ENCODE results near the gene KRTAP12-2.

The KRTAP12-2 gene

DNA sequence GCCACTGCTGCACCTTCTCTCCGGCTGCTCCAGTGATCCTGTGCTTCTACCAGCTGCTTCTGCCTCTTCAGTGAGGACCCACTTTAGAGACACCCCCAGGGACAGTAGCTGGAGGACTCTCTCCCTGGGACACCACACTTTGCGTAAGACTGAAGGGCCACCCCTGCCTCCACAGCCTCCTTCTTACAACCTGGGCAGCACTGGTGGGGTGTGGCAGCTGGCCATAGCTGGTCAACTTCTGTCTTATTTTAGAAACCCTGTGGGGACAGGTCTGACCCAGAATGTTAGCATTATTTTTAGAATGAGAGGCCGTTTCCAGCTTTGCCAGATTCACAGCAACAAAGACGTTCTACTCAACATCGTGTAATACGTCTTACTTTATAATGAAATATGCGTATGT is 41.0 kb downstream of the KRTAP12-2 start:
- DNase-seq, result no peak

DNA sequence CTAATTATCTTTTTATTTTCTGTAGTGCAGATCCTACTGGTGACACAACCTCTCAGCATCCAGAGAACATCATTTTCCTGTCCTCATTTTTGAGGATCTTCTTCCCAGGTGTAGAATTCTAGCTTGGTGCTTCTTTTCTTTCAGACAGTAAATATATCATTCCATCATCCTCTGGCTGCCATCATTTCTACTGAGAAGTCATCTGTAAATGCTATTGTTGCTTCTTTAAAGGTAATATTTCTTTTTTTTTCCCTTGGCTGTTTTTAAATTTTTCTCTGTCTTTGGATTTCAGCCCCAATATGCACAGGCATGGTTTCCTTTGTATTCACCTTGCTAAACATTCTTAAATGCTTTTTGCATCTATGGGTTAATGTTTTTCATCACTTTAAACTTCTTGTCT is 43.2 kb downstream of the KRTAP12-2 start:
- no peak for DNase-seq

DNA sequence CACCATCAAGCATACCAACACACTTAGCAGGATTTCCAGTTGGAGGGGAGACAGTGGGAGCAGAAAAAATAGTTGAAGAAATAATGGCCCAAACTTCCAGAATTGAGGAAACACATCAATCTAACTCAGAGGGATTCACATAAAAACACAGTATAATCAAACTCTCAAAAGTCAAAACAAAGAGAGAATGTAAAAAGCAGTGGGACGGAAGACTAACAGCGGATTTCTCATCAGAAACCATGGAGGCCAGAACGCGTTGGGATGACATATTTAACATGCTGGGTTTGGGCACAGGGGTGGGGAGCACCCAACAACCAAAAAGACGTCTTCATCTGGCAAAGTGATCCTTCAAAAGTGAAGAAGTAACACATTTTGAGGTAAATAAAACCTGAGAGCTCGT is 46.8 kb downstream of the KRTAP12-2 start:
- DNase-seq, result no peak

DNA sequence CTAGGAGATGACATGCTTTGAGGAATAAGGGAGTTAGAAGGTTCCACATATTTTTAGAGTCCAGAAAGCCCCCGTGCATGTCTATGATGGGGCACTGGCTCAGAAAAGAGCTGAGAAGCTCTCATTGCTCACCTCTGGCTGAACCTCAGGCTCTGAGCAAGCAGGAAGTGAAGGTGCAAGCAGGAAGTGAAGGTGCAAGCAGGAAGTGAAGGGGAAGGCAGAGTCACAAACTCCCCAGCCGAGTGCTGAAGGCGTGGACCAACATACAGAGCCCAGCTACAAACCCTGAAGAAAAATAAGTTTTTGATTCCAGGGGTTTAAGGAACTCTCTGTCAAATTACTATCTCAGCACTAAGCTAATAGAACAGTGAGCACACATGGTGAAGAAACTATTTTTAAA is 47.8 kb downstream of the KRTAP12-2 start:
- DNase-seq, result peak; percentile 28 to 57

DNA sequence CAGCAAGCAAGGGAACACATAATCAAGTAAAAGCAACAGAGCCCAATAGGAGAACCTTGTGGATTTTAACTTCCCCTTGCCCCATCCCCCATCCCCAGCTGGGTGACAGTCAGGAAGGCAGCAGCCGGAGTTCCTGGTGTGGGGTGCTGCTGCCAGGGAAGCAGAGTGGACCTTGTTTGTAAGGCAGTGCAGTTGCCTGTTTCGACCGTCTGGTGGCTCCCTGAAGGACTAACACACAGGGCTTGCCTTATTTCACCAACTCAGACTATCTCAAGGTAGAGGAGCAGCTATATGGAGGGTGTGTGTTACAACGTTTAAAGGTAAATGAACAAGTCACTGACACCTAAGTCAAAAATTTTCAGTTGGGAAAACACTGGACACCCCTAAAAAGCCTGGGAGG is 48.2 kb downstream of the KRTAP12-2 start:
- DNase-seq, result no peak

DNA sequence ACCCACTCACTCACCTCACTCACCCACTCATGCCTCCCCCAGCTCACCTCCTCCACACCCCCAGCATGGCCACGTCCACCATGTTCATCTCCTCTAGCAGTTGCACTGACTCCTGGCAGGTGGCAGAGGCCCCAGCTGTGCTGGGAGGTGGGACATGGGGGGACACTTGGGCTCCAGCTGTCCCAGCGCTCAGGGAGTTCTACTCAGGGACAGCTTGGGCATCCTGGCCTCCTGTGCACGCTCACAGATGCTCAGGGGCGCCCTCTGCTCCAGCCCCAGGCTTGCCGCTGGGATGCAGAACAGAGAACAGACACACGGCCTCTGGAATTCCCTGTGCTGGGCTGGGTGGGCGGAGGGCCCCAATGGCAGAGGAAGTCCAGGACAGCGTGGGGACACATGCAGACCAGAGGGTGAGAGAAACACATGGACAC is 49.6 kb downstream of the KRTAP12-2 start:
- DNase-seq, result no peak

DNA sequence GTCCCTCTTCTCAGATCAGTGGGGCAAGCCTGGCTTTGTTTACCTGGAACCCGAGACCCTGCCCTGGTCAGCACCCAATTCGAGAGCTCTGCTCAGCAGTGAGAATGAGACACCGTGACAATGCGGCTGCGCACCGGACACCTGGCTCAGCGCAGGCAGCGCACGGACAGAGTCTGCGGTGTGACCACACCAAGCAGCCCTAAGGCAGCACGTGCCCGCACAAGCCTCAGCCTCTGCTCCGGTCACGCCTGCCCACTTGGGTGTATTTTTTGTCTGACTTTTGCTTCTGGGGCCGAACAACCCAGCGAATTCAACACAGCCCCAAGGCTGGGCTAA is 50.2 kb downstream of the KRTAP12-2 start:
- DNase-seq, result no peak

All from stimulated activated CD4-positive, alpha-beta T cell treated with anti-CD3 and anti-CD28 coated beads, Interleukin-2, amount 100 ng/mL, for 24 hours (primary cell).